CD4-positive, alpha-beta T cell treated with Interleukin-2 at 100 ng/mL for 4 hours (primary cell): ENCODE measurements around the gene GOLGA6L10.
"Not testable (repeated sequence)": the region's sequence is repeated elsewhere in the genome, so short reads cannot be mapped to it uniquely, and the experiment has no call there.

Experiments used
- DNase-seq: peaks from one replicate; pipeline ENCODE4 v3.0.0-alpha.2; 2020; ENCODE audit warnings: low spot score

The GOLGA6L10 gene

DNA sequence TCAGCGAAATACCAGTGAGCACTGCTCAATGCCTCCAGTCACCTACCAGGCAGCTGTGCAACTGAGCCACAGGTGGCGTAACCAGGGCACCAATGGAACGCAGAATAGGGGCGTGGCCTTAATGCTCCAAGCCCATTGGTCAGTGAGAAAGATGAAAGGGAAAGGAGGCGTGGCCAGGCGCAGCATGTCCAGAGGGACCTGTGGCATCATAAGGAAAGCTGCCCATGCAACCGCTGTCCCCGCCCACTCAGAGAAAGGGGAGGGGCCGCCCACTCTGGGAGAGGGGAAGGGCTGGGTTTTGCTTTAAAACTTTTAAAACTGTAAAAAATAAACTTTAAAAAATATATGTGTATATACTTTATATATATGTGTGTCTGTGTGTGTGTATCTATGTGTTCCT, at the start of gene GOLGA6L10:
GOLGA6L10 (minus strand) TSS at position 101 of the 400 bp plus-strand sequence; CDS start at position 1, 100 bp downstream.
- DNase-seq, result not testable (repeated sequence)

DNA sequence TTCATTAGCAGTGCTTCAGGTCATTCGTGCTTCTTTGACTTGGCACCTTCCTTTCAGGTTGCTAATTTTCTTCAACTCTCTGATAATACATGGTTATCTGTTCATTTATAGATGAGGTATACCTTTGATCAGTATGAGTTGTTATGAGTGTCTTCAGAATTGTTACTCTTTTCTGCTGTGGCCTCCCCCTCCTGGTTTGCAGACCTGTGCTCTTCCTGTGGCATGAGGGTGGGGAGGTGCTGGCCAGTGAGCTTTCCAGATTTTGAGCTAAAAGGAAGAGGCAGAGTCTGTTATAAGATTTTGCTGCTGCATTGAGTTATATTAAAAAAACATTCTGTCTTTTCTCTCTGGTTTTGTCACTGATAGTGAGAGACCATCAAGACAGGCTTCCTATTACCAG, 49.5 kb upstream of the GOLGA6L10 start:
- no peak for DNase-seq

DNA sequence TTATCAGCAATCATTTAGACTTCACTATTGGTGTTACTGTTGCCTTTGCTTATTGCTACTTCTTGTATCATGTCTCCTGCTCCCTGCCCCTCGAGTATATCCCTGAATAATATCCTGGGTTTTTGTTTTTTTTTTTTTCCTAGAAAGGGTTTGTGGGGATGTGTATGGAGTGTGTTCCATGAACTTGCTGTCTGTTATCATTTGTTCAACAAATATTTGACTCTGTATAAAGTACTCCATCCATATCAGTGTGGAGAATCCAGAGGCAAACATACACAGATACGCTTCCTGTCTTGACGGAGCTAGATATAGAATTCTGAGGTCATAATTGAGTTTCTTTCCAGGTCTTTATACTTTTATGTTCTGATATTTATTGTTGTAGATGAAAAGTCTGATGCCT, 48.5 kb upstream of the GOLGA6L10 start:
- no peak for DNase-seq

GRCh38 chr15:82395788-82396187, 46.5 kb upstream of the GOLGA6L10 start:
- DNase-seq, result not testable (repeated sequence)

DNA sequence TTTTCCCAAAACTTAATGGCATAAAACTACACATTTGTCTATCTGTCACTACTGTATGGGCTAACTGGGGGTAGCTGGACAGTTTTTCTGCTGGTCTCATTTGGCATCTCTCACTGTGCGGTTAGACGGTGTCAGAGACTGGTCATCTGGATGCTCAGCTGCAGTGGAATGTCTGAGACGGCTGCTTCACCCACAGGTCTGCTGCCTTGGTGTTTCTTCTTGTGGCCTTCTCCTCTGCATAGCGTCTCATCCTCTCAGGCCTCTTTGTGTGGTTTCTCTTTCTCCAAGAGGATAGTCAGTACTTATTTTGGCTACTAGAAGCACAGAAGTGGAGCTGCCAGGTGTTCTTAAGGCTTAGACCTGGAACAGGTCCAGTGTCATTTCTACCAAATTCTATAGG, 44.4 kb upstream of the GOLGA6L10 start:
- no peak for DNase-seq

GRCh38 chr15:82392077-82392476, 42.8 kb upstream of the GOLGA6L10 start:
- not testable (repeated sequence) for DNase-seq

DNA sequence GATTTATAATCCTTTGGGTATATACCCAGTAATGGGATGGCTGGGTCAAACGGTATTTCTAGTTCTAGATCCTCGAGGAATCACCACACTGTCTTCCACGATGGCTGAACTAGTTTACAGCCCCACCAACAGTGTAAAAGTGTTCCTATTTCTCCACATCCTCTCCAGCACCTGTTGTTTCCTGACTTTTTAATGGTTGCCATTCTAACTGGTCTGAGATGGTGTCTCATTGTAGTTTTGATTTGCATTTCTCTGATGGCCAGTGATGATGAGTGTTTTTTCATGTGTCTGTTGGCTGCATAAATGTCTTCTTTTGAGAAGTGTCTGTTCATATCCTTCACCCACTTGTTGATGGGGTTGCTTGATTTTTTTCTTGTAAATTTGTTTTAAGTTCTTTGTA, 40.9 kb upstream of the GOLGA6L10 start:
- DNase-seq, result not testable (repeated sequence)

DNA sequence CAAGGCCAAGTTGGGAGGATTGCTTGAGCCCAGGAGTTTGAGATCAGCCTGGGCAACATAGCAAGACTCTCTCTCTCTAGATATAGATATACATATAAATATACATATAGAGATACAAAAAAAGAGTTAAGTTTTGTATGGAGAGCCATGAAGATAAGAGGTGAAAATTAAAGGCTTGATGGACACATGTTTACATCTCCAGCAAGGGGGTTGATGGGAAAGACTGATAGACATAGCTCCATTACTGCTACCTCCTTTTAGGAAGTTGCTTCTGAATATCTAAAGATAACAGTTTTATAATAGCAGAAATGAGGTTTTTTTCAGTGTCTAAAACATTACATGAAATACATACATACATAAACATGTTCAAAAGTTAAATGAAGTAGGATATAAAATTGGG, 37.9 kb upstream of the GOLGA6L10 start:
- DNase-seq, result not testable (repeated sequence)

- DNase-seq, result not testable (repeated sequence)
Measured at GRCh38 chr15:82381330-82381955, 32.2 kb upstream of the GOLGA6L10 start.

DNA sequence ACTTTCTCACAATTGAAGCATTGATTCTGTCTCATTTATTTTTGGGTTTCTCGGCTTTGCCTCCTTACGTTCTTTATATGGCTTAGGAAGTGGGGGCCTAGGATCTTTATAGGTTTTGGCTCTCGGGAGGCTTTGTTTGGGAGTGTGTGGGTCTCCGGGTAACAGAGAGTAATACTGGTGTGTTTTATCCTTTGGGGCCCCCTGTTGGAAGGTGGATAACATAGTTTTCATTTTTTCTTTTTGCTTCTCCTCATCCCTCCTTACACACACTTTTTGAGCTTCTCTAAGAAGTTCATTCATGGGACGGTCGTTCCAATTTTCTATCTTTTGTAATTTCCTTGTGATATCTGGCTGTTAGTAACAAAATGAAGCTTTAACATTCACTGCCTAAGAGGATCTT, 30.3 kb upstream of the GOLGA6L10 start:
- DNase-seq, result not testable (repeated sequence)

- not testable (repeated sequence) for DNase-seq
Measured at GRCh38 chr15:82373661-82374060, 24.4 kb upstream of the GOLGA6L10 start.

GRCh38 chr15:82371656-82372055, 22.4 kb upstream of the GOLGA6L10 start:
- DNase-seq, result no peak

- not testable (repeated sequence) for DNase-seq
Measured at GRCh38 chr15:82367790-82368189, 18.5 kb upstream of the GOLGA6L10 start.

DNA sequence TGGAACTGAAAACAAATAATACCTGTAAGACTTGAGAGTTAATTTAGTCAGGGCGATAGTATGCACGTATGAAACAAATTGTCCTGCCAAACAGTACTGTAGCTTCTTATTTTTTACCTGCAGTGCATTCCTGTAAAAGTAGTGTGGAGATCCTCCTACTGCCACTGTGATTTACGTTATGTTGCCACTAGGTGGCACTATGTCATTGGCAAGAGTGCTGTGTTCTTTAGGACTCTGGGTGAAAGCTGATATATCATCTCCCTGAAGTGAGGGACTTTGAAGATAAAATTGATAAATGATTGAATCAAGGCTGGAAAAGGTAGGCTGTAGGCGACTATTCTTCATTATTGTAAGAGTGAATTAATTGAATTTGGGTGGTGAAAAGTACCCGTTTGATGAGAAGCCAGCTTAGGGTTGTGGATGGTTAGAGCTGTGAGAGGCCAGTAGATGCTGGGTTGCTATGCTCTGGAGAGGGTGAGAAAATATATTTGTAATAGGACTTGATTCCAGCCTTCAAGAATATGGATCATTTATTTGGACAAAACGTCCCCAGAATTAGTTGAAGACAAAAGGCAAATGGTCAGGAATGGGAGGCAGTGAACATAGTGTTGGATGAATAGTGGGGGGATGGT, 16.5 kb upstream of the GOLGA6L10 start:
- DNase-seq, result peak; percentile 66

DNA sequence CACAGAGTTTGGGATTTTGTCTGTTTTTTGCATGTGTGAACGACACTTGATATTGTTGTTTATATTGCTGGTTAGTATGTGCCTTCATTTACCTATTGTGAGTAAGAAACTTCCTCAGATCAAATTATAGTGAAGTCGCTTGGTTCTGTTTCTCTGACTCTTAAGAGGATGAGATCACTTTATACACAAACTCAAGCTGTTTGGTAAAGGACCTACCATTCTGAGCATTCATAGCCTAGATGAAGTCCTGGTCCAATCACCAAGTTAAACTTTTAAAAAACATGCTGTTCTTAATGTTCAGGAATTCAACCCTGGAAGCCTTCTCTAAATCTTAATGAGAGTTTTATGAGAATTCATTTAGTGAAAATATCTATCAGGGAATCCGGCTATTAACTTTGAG, 15.3 kb upstream of the GOLGA6L10 start:
- DNase-seq, result not testable (repeated sequence)

DNA sequence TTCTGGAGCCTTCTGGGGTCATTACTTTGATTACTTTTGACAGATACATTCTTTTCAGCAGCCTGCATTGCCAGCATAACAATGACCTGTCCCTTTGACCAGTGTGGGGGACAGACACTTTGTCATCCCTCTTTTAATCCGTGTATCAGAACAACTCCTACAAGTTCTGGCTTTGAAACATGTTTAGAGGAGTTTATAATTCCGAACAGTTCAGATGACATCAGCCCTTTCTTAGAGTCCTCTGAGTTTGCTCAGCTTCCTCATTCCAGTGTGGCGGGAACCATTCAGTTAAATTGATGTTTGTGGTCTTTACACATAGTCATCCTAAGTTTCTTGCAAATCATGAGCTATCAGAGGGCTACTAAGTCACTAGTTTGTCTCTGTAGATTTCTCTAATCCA, 13.5 kb upstream of the GOLGA6L10 start:
- not testable (repeated sequence) for DNase-seq

GRCh38 chr15:82360618-82361017, 11.3 kb upstream of the GOLGA6L10 start:
- not testable (repeated sequence) for DNase-seq

DNA sequence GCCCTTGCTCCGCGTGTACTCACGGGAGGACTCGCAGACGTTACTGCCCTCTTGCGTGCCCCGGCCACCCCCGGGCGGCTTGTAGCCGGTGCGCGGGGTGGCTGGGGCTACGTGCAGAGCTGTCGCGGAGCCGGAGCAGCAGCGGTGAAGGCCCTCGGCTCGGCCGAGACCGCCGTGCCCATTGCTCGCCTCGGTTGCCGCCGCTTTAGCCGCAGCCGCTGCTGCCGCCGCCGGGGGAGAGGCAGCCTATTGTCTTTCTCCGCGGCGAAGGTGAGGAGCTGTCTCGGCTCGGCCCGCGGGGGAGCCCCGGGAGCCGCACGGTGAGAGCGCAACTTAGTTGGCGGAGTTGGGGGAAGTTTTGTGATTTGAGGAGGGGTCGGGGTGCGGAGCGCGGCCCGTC, 5.8 kb upstream of the GOLGA6L10 start:
- DNase-seq, result not testable (repeated sequence)

DNA sequence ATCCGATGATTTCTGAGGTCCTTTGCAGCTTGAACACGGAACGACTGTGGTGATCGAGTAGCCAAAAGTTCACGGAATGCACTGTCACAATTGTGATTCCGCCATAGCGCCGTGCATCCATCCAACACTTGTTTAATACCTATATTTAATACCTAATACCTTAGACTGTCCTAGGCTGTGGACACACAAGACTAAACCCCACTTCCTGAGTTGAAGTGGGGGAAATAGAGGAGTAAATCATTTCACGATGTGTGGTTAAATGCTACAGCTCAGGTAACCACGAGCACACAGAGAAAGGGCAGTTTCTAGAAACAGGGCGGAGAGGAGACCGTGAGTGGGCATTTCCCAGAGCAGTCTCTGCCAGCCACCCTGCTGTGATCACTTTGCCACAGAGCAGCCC, 5.3 kb upstream of the GOLGA6L10 start:
- DNase-seq, result peak; percentile 24

GRCh38 chr15:82347645-82348044, 1.6 kb downstream of the GOLGA6L10 start:
- not testable (repeated sequence) for DNase-seq

DNA sequence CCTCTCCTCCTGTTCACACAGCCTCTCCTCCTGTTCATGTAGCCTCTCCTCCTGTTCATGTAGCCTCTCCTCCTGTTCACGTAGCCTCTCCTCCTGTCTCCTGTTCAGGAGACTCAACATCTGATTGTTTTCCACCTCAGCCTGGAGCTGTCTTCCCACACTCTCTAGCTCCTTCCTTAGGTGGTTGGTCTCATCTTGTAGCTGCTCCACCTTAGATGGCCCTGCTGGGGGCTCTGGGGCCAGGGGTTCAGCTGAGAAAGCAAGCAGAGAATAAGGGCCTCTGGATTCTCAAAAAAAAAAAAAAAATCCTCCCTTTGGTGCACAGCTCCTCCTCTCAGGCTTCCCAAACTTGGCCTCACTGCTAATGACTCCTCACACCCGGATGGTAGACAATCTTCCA, 4.1 kb downstream of the GOLGA6L10 start:
- DNase-seq, result not testable (repeated sequence)

- not testable (repeated sequence) for DNase-seq
Measured at GRCh38 chr15:82344421-82344820, 4.9 kb downstream of the GOLGA6L10 start.

DNA sequence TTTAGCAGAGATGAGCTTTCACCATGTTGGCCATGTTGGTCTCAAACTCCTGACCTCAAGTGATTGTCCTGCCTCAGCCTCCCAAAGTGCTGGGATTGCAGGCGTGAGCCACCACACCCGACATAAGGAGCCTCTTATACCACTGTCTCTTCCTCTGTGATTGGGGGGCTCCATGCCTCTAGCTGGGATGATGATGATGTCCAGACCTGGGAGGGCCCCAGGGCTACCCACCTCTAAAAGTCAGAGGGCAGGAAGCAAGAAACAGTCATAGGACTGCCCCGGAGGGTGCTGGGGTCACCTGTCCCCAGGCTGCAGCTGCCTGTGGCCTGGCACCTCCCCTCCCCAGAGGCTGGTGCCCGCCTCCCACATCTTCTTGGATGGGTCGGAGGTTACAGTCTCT, 5.4 kb downstream of the GOLGA6L10 start:
- DNase-seq, result not testable (repeated sequence)
